ENCODE results near the gene ATXN1.

The ATXN1 gene

DNA sequence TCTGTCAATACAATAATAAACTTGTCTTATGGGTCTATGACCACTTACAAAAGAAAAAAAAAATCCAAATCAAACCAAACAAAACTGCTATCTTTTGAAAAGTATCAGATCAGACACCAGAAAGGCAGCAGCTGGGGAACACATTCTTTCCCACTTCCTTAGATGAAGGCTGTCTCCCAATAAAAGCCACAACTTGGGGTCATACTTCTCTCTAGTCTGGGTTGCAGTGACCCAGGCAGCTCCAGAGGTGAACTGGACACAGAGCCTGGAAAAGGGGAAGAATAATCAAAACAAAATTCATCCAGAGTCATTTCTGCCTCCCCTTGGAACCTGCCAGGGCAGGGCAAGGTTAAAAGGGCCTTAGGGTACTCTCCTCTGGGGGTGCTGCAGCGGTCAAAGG lies 19.1 kb downstream of the ATXN1 start:
- DNase-seq (ENCODE audit: low spot score), result no peak

DNA sequence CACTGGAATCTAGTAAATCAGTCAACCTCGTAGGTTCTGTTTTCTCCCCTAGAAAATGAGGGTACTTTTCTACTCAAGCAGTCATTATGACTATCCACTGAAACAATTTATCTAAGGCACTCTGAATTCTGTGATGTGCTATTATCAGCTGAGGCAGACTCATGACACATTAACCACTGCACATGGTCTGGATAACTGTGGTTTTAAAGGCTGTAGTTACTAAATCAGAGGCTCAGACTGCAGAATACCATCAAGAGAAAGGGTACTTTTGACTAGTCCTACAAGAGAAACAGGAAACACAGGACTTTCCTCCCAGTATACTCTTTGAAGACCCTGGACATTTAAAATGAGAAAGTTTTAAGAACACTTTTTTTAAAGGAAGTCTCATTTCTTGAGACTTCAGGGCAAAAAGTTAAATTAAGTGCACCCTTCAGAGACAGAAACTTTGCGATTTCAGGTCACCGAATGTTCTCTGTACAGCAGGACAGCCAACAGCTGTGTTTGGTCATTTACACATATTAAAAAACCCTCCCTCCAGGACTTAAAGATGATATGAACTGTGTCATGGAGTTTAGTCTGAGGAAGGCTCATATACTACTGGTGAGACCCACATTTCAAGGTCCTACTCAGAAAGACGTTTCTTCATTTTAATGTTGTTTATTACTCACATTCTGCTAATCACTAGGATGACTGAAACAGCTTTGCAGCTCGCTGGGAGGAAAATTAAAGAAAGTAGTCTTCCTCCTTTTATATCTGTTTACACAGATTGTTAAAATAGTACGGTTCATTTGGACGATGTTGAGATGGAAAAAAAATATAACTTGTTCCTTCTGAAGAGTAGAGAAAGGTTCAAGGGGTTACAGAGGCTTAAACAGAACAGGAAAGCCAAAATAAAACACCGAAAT lies 19.9 kb downstream of the ATXN1 start:
- peak; percentile 81 for DNase-seq (ENCODE audit: low spot score)

DNA sequence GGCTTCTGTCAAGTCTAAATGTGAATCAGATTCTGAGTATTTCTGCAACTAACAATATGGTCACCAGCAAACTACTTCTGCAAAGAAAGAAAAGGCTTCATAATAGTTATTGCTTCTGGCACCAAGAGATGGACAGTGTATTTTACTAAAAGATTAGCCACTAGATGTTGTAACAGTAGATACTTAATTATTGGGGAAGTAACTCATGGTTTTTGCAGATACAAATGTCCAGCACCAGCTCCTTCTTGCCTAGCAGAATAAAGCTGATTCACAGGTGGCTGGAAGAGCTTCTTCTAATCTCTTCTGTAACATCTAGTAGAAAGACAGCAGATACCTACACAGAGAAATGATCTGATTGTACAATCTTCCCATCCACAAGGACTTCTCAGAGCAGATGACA lies 21.2 kb downstream of the ATXN1 start:
- no peak for DNase-seq (ENCODE audit: low spot score)

DNA sequence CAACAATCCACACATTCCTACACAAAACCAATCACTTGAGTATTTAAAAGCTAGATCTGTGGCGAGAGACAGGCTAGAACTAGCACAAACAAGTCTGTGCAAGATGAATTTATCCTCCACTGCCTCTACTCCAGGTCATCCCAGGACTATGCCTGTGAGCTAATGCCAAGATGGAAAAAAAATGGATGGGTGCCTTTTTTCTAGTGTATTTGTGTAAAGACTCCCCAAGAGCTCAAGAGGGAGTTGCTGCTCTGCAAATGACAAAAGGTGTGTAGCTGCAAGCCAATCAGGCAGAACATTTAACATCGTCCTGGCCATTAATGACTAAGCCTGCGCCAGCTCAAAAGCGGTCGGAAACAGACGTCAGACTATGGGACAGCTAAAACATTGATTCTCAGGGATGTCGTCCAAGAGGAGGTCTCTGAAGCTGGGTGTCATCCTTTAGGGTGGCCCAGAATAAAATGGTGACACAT lies 21.9 kb downstream of the ATXN1 start:
- DNase-seq (ENCODE audit: low spot score), result no peak

DNA sequence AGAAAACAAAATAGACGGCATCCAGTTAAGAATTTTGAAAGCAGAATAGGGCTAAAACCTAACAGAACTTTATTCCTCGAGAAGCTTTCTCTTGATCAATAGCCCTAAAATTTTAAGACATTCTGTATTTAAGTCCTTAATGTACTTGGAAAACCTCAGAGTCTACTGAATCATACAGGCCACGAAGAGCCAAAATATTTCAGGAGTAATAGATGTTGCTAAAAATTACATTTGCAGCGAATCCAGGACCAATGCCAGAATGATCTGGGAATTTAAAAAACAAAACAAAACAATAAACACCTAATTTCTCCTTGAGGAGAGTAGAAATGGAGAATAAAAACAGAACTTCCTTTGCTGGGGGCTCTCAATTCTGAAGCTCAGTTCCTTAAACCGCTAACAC lies 23.3 kb downstream of the ATXN1 start:
- DNase-seq (ENCODE audit: low spot score), result no peak

DNA sequence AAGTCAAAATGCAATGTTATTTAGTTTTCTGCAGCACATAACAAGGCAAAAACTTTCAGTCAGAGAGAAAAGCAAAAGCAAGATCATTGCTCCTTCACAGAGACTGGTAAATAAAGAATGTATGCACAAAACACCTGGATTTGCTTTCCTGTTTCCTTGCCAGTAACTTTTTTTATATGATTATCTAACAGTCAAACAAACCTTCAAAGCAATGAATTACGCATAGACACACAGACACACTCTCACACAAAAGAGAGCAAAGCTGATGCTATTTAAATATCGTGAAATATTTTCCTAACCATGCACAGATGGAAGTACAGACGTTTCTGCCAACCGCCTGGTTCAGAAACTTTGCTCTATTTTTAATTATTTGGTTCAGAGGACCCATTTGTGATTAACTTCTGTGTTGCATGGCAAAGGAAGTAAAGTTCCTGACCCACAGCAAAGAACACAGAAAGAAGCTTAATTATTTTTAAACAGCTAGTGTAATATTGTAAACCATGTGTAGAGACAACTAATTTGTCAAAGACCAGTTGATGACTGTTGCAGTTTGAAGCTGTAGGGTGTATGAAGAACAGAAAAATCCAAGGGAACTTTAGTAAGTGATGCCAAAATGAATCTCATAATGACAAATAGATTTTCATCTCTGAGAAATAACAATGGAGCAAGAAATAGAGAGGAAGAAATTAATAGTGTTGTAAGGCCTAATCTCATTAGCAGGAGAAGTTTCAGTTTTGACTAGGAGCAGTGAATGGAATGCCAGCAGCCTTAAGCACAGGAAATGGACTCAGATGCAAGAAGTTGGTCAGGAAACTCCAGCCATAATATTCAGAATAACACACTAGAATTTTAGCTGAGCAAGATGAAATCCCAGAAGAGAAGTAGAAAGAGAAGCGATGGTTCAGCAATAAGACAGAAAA lies 24.1 kb downstream of the ATXN1 start:
- peak; percentile 30 for DNase-seq (ENCODE audit: low spot score)

DNA sequence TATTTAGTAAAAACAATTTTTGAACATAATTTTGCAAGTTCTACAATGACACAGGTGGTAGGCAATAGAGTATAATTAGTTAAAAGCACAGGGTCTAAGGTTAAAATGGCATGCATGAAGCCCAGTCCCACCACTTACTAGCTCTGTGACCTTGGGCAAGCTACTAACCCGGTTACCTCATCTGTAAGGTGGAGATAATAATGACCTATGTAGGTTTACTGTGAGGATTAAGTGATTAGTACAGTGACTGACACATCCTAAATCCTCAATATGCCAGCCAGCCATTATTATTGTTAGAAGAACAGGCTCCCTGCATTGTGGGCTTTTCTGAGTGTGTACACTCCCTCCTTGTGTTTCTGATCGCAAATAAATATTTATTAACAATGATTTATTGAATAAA lies 26.2 kb downstream of the ATXN1 start:
- DNase-seq (ENCODE audit: low spot score), result no peak

DNA sequence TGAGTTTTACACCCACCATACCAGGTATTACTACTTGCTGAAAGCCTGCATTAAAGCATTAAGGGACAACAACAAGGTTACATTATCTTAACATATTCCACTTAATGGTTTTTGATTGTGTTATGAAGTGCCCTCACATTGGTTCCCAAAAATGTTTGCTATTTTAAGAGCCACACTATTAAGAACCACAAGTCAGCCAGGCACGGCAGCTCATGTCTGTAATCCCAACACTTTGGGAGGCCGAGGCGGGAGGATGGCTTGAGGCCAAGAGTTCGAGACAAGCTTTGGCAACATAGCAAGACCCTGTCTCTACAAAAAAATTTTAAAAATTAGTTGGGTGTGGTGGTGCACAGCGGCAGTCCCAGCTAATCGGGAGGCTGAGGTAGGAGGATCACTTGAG lies 28.2 kb downstream of the ATXN1 start:
- no peak for DNase-seq (ENCODE audit: low spot score)

DNA sequence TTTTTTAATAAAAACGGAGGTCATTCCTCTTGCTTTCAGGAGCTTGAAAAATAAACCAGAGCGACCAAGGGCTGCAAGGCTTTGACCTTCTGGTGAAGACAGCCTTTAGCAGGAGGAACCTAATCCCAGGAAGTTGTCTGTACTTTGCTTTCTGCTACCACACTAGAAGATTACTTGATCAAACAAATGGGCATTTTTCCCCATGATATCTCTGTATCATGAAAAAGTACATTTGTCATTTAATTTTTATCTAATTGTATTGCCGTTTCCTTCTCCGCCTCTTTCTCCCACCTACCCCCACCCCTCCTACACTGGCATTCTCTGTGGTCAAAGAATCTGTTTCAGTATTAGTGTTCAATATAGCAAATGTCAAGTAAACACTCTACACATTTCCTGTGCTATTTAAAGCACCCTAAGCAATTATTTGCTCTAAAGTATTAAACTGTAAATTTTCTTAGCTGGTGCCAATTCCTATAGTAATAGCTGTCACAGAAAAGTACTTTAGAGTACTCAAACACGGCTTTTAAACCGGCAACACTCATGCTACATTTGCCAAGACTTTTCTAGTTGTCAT lies 29.7 kb downstream of the ATXN1 start:
- DNase-seq (ENCODE audit: low spot score), result no peak

DNA sequence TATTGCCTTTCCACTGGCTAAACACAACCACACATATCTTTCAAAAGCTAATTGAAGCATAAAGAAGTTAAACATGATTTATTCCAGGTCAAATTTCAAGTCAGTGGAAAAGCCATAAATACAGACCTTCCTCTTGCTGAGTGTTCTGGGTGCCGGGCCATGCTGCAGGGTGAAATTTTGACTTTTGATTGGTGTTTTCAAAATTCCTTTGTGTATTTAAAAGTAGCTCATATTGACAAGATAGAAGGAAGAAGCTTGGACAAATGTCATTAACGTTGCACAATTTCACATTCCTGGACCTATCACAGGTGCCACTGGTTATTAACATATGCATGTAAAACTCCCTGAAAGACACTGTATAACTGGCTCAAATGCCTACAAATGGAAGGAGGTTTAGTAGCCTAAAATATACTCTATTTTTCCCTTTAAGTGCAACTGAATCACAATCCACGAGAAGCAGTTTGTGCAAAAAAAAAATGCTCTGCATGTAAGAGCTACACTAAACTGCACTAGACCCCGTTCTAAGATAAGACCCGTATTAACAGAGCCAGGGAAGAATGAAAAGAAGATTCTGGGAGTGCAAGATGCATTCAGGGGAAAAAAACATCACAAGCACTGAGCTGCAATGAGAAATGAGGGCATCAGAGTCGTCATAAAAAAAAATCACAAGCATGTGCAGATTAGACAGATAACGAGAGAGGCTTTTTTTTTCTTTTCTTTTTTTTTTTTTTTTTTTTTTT lies 30.4 kb downstream of the ATXN1 start:
- DNase-seq (ENCODE audit: low spot score), result no peak

DNA sequence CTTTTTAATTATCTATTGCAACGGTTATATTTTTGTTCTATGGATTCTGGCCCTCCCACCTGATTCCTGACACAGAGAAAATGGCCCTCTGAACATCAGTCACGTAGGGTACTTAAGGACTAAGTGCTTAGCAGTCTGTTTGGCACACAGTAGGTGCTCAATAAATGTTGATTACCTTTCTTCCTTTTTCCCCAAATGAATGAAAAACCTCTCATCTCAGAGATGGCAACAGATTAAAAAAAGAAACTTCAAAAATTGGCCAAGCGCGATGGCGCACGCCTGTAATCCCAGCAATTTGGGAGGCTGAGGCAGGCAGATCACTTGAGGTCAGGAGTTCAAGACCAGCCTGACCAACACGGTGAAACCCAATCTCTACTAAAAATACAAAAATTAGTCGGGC lies 31.5 kb downstream of the ATXN1 start:
- DNase-seq (ENCODE audit: low spot score), result no peak

DNA sequence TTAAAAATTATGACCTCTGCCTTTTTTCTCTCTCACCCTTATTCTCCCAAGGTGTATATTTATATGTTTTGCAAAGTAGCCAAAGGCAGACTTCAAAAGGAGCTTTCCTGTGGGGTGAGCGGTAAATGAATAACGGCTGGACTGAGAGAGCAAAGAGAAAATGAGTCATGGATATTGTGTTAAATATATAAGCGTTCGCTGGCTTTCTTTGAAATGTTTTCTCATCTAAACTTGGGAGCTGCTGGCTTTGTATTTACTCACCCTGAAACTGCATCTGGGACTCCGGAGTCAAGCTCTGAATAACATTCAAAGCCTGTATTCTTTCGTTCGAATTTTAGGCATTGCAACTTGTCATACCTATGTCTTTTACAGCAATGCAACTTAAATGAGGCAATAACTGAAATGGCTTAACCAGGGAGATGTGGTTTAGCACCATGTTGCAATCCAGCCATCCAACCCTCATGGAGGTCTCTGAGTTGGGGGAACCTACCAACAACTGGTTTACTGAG lies 32.0 kb downstream of the ATXN1 start:
- DNase-seq (ENCODE audit: low spot score), result no peak

DNA sequence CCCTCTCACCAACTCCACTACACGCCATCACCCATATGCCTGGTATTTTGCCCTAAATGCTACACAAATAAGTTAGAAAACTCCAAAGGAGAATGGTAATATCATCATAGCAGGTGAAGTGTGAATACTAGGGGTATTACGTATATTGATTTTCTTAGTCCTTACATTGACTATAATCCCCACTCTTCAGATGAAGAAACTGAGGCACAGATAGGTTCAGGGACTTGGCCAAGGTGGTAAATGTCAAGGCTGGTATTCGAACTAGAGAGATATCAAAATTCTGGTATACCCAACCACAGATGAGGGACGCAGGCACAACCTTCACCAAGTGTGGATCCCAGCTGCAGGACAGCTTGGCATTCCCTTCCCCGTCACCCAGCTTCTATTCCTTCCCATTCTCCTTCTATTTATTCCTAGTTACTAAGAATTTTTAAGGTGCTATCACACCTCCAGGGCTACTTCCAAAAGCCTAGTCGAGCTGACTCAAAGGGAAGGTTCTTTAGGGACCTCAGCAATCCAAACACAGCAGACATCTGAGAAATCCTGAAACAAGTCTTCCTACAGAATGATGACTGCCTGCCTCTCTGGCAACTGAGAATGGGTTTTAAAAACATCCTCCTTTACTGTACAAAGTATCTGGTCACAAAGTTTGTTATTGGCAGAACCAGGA lies 32.6 kb downstream of the ATXN1 start:
- no peak for DNase-seq (ENCODE audit: low spot score)

DNA sequence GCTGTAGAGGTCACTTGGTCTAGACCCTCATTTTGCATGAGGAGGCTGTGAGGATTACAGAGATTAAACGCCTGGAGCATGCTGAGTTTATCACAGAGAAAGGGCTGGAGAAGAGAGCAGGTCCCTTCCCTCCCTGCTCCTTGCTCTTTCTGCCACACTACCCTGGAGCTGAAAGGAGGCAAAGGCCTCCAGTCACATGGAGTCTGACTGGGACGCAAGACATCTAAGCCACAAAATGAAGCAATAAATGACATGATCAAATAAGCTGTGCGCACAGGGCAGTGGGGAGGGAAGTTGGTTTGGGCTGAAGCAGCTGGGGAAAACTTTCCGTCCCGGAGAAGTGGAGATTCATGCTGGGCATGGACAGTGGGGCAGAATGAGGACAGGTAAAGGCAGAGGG lies 33.3 kb downstream of the ATXN1 start:
- DNase-seq (ENCODE audit: low spot score), result no peak

DNA sequence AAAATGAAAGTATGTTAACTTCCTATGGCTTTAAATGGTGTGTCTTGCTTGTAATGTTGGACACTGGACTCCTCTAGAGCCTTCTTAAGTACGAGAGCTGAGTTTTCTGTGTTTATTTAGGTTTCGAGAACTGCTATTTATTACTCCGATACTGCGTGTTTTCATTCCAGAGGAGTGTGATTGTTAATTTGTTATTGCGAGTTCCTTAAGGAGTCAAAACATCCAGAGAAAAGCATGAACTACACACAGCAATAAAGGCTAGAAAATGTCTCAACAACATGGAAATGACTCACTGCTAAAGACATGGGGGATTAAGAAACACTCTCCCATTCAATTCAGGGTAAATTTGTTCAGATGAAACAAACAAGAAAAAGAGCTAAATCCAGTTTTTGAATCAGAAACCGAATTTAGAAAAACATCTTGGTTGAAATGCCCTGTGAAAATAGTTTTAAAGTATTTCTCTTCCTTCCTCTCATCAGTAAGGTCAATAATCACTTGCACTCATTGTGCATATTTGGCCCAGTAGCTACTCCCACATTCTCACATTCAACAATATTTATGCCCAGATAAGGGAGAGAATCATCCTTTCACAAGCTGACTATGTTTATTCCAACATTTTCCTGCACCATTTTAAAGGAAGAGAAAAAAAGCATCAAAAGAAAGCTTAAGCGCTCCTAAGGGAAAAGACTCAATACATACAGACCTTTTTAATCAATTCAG lies 36.0 kb downstream of the ATXN1 start:
- peak; percentile 63 for DNase-seq (ENCODE audit: low spot score)

DNA sequence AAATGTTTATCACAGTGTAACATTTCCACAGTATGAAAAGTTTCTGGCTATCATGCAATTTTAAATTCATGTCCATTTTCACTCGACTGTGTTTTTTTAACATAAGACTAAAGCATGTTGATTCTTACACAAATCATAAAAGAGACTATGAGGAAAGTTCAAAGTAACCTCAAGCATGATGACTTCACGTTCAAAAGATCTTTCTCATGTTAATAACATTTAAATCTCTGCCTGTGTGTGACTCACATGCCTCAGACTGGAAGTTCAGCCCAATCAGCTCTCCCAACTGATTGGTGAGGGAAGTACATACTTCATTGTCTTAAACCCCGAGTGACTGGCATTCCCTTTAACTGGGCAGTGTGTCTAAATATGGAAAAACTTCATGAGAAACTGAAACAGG lies 37.4 kb downstream of the ATXN1 start:
- DNase-seq (ENCODE audit: low spot score), result peak; percentile 72

DNA sequence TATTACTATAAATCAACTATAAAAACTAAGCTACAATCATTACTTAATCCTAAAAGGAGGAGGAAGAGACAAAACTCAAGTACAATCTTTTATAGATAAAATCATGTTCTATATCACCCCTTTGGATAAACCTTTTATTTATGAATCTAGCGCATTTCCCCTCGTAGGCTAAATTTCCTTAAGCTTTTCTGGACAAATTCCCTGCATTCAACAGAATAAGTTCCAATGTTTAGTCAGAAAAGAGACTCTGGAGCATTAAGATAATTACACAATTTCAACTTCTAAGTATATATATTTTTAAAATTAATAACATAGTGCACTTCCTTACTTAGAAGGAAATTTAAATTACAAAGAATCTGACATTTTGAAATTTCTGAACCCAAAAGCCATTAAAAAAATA lies 37.9 kb downstream of the ATXN1 start:
- no peak for DNase-seq (ENCODE audit: low spot score)

DNA sequence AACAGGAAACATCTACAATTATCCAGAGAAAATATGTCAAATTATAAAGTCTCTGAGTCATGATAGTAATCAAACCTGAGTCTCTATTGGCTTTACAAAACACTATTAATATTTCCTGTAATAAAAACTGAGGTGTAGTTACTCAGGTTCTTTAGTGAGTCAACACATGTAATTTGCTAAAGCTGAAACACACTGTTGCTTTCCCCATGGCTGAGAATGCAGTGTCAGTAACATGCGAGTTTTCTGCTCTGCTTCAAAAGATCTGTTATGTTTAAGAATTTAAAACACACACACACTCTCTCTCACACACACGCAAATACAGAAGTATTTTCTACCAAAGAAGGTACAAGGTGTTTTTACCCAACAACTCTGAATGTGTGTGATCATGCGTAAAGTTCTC lies 38.6 kb downstream of the ATXN1 start:
- DNase-seq (ENCODE audit: low spot score), result no peak

DNA sequence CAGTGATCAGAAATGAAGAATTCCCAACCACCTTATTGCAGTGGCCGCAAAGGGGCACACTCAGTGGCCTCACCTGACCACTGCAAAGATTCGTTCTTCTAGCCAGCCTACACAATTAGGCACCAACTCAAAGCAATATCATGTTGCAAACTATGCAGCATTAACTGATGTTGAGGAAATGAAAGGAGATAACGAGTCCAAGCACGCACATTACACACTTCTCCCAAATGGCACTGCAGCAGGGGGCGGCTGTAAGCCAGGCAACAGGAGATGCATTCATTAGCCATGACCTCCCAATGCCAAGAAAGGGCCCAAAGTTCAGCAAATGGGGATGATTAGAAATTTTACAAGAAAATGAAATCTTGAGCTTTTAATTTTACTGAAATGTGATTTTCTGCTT lies 39.3 kb downstream of the ATXN1 start:
- no peak for DNase-seq (ENCODE audit: low spot score)

DNA sequence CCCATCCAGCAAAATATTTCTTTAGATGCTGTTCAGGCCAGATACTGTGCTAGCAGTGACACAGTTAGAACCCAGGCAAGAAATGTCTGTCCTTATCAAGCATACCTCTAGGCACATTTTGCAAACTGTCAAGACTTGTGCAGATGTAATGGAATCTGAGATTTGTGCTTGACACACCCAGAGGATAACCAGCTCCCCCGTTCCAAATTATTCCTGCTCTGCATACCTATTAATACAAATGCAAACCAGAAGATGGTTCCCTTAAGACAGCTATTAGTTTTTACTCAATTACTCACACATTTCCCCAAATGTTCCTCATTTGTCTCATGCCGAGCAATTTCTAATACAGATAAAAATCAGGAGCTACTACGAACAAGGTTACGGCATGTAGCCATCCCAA lies 40.4 kb downstream of the ATXN1 start:
- DNase-seq (ENCODE audit: low spot score), result no peak
